GM12878 (cell line): ENCODE results near the gene MAMDC2. TPM values are rescaled to one million over a fixed set of nuclear protein-coding genes. Genes with fewer than 3 reads are reported as not detected.

ENCODE experiments used
- ATAC-seq: fragments of 200-7000 bp; cut with Tn5 transposase; 3 replicates; pipeline ENCODE4 v1.9.1; 2020; ENCODE audit warnings: mild to moderate bottlenecking, moderate library complexity
- BruUV-seq: library from RNA; stranded (reverse); fragments of 400-500 nt; replicated peaks from 2 replicates; lab custom pipeline; 2021; lab: Mats Ljungman, UMichigan
- CTCF ChIA-PET: fragments of 300-600 bp; sonication (Branson Sonifier 250); formaldehyde crosslinking; extraction: SDS; loops from one replicate; lab custom pipeline; 2021; ENCODE audit warnings: inconsistent platforms; lab: Yijun Ruan, JAX
- POLR2A ChIA-PET: fragments of 350-600 bp; formaldehyde crosslinking; extraction: SDS; loops from one replicate; lab custom pipeline; 2021; ENCODE audit warnings: inconsistent platforms; lab: Charles Lee
- RAD21 ChIA-PET: fragments of 300-600 bp; sonication (Branson Sonifier 250); formaldehyde crosslinking; loops from one replicate; lab custom pipeline; 2023; ENCODE audit warnings: antibody characterized with exemption; ENCODE audit not compliant: unreplicated experiment; lab: Charles Lee
- SMC1A ChIA-PET: fragments of 300-600 bp; sonication (Branson Sonifier 250); formaldehyde crosslinking; loops from one replicate; lab custom pipeline; 2023; ENCODE audit not compliant: unreplicated experiment, uncharacterized antibody; lab: Charles Lee
- DNase-seq: peaks from one replicate; pipeline ENCODE4 v3.0.0-alpha.2; 2011; ENCODE audit warnings: low read depth, low spot score
- FAIRE-seq: peaks from 3 replicates; lab custom pipeline; 2011; peaks lifted over from hg19 to GRCh38; lab: Jason Lieb, UNC
- H2AFZ ChIP-seq: 2 replicates; pipeline ENCODE4 v1.6.0; 2011; ENCODE audit warnings: low read depth, low read length, control low read depth; ENCODE audit not compliant: control insufficient read depth
- H3K27ac ChIP-seq: 2 replicates; pipeline ENCODE4 v1.5.1; 2011; ENCODE audit warnings: control low read depth; ENCODE audit not compliant: control insufficient read depth, insufficient read depth
- H3K27me3 ChIP-seq, 2 experiments: replicated peaks in 1 of 2; 2 replicates each; pipeline versions ENCODE4 v1.6.0 to v1.6.1; 2011; ENCODE audit warnings: low read length in 1 of 2; ENCODE audit not compliant: control insufficient read depth in 2 of 2, insufficient read depth in 2 of 2
- H3K36me3 ChIP-seq, 2 experiments: 2 replicates each; pipeline ENCODE4 v1.5.1; 2011; ENCODE audit warnings: low read length in 1 of 2; ENCODE audit not compliant: control insufficient read depth in 2 of 2, insufficient read depth in 2 of 2
- H3K4me1 ChIP-seq: 2 replicates; pipeline ENCODE4 v1.6.1; 2011; ENCODE audit warnings: mild to moderate bottlenecking, low read length, moderate library complexity, mixed read lengths; ENCODE audit not compliant: control insufficient read depth, insufficient read depth
- H3K4me2 ChIP-seq: 2 replicates; pipeline ENCODE4 v1.6.0; 2011; ENCODE audit warnings: control low read depth; ENCODE audit not compliant: control insufficient read depth, insufficient read depth
- H3K4me3 ChIP-seq: fragments of 200-600 bp; sonication (generic); 2 replicates; pipeline ENCODE4 v1.5.1; 2016
- H3K79me2 ChIP-seq: 2 replicates; pipeline ENCODE4 v1.6.0; 2011; ENCODE audit warnings: low read length; ENCODE audit not compliant: control insufficient read depth, insufficient read depth
- H3K9ac ChIP-seq: 2 replicates; pipeline ENCODE4 v1.8.0; 2011; ENCODE audit warnings: low read length, control low read depth, mixed read lengths; ENCODE audit not compliant: control insufficient read depth, insufficient read depth
- H3K9me3 ChIP-seq: replicated peaks from 3 replicates; pipeline ENCODE4 v1.5.1; 2011; ENCODE audit warnings: mild to moderate bottlenecking, low read length; ENCODE audit not compliant: control insufficient read depth, insufficient read depth
- H4K20me1 ChIP-seq: 2 replicates; pipeline ENCODE4 v1.6.0; 2011; ENCODE audit not compliant: control insufficient read depth, insufficient read depth
- CEBPB ChIP-seq, 2 experiments: fragments of 150-350 bp in 1 of 2; IDR thresholded peaks; 2 replicates each; pipeline ENCODE4 v1.6.1; 2012 to 2014; ENCODE audit warnings: low read depth in 2 of 2, low read length in 2 of 2, borderline replicate concordance in 1 of 2, inconsistent platforms in 1 of 2
- DPF2 ChIP-seq: fragments of 450-650 bp; IDR thresholded peaks from 2 replicates; pipeline ENCODE4 v1.6.1; 2017; ENCODE audit warnings: mild to moderate bottlenecking
- GABPA ChIP-seq: IDR thresholded peaks from 2 replicates; pipeline ENCODE4 v1.6.1; 2014; ENCODE audit warnings: antibody characterized with exemption, low read depth, mild to moderate bottlenecking, inconsistent platforms
- JUNB ChIP-seq: IDR thresholded peaks from 2 replicates; pipeline ENCODE4 v1.6.1; 2016; ENCODE audit warnings: antibody characterized with exemption, mild to moderate bottlenecking
- NR2C1 ChIP-seq: fragments of 450-650 bp; IDR thresholded peaks from 2 replicates; pipeline ENCODE4 v1.6.1; 2017; ENCODE audit warnings: antibody characterized with exemption, mild to moderate bottlenecking, moderate library complexity
- WGBS: methylation state at CpG from one replicate; pipeline ENCODE4 v1.1.6; 2016; ENCODE audit warnings: low lambda C conversion rate; ENCODE audit not compliant: insufficient replicate concordance, insufficient coverage; ENCODE audit errors: missing lambda C conversion rate; 5-methylcytosine and 5-hydroxymethylcytosine counted together
- in situ Hi-C: fragments of 300-500 bp; cut with MboI; formaldehyde crosslinking; loops from 9 replicates; pipeline ENCODE4 v1.14.3; 2018; ENCODE audit warnings: mixed read lengths
- intact Hi-C: fragments of 100-400 bp; cut with micrococcal nuclease; formaldehyde crosslinking; loops from one replicate; pipeline ENCODE4 v1.14.2; 2022; ENCODE audit not compliant: unreplicated experiment
- polyA plus RNA-seq, 11 experiments: library from polyadenylated mRNA; depleted of rRNA in 4 of 11; unstranded in 6 of 11; stranded (reverse) in 5 of 11; fragments of >200 nt; fragmentation: Nextera tagmentation in 4 of 11; fragmentation: Illumina TruSeq in 1 of 11; extraction: Ambion mirVana in 4 of 11; extraction: Trizol in 1 of 11; gene quantifications; 1 replicate in 1 of 11; 2 replicates in 10 of 11; pipeline versions ENCODE4 v1.2.1 to v1.2.3, GENCODE V29; 2011 to 2016; ENCODE audit warnings: inconsistent platforms in 2 of 11, missing spikeins in 2 of 11, low read depth in 1 of 11
- total RNA-seq, 4 experiments: library from RNA; depleted of rRNA in 3 of 4; stranded (reverse); fragments of >200 nt in 3 of 4; fragmentation: Illumina TruSeq in 1 of 4; extraction: Trizol in 1 of 4; gene quantifications; 2 replicates each; pipeline versions ENCODE4 v1.2.1 to v1.2.3, GENCODE V29; 2013 to 2021
- TF ChIP-seq, protein P1 (sequence below): IDR thresholded peaks from 2 replicates; pipeline ENCODE4 v1.6.1; 2012; ENCODE audit warnings: low read depth, low read length, improper control_type of control experiment
- TF ChIP-seq, protein P2 (sequence below): fragments of 450-650 bp; IDR thresholded peaks from 2 replicates; pipeline ENCODE4 v1.6.1; 2016; ENCODE audit warnings: mild to moderate bottlenecking

The MAMDC2 gene
- total and polyA plus RNA-seq, 10 of the 15 experiments (the other 5 are each of a cell fraction or from before 2014, with no cell fraction given) = 0.01 to 0.09 TPM; not detected in 8

DNA sequence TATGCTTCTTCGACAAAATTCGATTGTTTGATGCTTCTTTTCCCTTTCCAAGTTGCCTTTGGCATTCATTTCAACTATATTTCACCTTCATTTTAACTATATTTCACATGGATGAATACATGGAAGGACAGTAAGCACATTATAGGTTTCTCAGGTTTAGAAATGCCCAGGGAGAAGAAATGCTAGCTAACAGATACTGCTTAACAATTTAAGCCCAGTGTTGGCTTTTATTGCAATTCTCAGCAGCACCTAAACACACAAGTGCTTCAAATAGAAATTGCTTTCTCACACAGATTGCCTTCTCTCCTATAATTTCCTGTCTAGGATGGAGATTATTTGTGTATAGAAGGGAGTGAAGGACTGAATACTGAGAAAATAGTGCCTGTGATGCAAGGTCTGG lies 185.0 kb downstream of the MAMDC2 start:
- DNase-seq = no peak
- in situ Hi-C loops = no loop called here
- Histone ChIP-seq H3K4me3 (no peak overlapping the region), H3K27me3 (no peaks in the 10 kb centered on the region), H3K79me2 (no peaks in the 10 kb centered on the region), H2AFZ (no peak overlapping the region), H3K9me3 (no peaks in the 10 kb centered on the region), H3K4me1 (no peaks in the 10 kb centered on the region), H3K36me3 (no peaks in the 10 kb centered on the region), H3K27ac (no peak overlapping the region), H3K4me2 (no peak overlapping the region), H4K20me1 (no peaks in the 10 kb centered on the region), H3K9ac (no peak overlapping the region)
- intact Hi-C loops = loop anchor here (10.0 kb wide), 1 partner anchor 56 kb away; no protein-coding TSS in a partner anchor
- no peak for ATAC-seq
- ChIA-PET RAD21 (interaction anchor here (0.9 kb wide), 1 partner anchor 374 kb away, joined by 3 read pairs; no protein-coding TSS in a partner anchor), SMC1A (no interaction called here), POLR2A (no interaction called here), CTCF (interaction anchor here (0.7 kb wide), 1 partner anchor 94 kb away, joined by 3 read pairs; no protein-coding TSS in a partner anchor)
- BruUV-seq = no TSS peak
- 6% methylated on average over 2 of the region's 2 CpGs for WGBS
- FAIRE-seq = no peak
- TF ChIP-seq CEBPB (IDR thresholded peaks at IDR 0.05; ENCODE audit: borderline replicate concordance in 1 of 2, low read depth in 2 of 2, low read length in 2 of 2) (no peak), DPF2 (no peak), GABPA (no peak), NR2C1 (no peak), JUNB (no peak)
- TF ChIP-seq, protein P1, sequence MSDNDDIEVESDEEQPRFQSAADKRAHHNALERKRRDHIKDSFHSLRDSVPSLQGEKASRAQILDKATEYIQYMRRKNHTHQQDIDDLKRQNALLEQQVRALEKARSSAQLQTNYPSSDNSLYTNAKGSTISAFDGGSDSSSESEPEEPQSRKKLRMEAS = no peak
- TF ChIP-seq, protein P2, sequence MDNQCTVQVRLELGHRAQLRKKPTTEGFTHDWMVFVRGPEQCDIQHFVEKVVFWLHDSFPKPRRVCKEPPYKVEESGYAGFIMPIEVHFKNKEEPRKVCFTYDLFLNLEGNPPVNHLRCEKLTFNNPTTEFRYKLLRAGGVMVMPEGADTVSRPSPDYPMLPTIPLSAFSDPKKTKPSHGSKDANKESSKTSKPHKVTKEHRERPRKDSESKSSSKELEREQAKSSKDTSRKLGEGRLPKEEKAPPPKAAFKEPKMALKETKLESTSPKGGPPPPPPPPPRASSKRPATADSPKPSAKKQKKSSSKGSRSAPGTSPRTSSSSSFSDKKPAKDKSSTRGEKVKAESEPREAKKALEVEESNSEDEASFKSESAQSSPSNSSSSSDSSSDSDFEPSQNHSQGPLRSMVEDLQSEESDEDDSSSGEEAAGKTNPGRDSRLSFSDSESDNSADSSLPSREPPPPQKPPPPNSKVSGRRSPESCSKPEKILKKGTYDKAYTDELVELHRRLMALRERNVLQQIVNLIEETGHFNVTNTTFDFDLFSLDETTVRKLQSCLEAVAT = no peak
